Measurements from ENCODE around the gene NRTN. TPM values are rescaled to one million over a fixed set of nuclear protein-coding genes. Genes with fewer than 3 reads are reported as not detected.

The NRTN gene
- total and polyA plus RNA-seq, 2 donors (not counting 3 experiments of a cell fraction or from before 2014, with no cell fraction given), result 0.41 TPM; not detected in 1

DNA sequence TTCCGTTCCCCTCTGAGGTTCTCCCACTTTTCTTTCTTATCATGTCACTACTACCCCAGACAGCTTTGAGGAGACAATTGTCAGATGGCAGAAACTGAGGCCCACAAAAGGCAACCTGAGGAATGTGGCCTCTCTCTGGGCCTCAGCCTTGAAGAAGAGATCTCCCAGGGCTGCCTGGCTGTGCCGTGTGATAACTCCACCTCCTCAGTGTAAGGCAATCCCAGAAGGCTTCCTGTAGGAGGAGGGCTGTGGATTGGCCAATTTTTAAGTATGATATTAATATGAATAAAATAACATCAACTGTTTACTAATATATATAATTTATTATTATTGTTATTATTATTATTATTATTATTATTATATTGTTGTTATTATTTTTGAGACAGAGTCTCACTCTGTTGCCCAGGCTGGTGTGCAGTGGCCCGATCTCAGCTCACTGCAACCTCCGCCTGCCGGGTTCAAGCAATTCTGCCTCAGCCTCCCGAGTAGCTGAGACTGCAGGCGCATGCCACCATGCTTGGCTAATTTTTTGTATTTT is 9.4 kb upstream of the NRTN start:
- BruUV-seq (replicated peaks), result no TSS peak
- Histone ChIP-seq H3K9me3 (replicated peaks; ENCODE audit: control insufficient read depth, insufficient read depth, low read length) (no peaks in the 10 kb centered on the region), H3K4me3 (replicated peaks in 1 of 3; ENCODE audit: insufficient read depth in 1 of 3, low read depth in 1 of 3, low read length in 3 of 3) (no peak overlapping the region), H3K27ac (ENCODE audit: insufficient read depth, low read depth, low read length) (no peak overlapping the region), H3K4me1 (ENCODE audit: control insufficient read depth, extremely low read depth, insufficient read depth, low read length) (no peaks in the 10 kb centered on the region), H3K9me1 (replicated peaks; ENCODE audit: control insufficient read depth, extremely low read depth, insufficient read depth, low read length) (no peaks in the 10 kb centered on the region), H3K4me2 (ENCODE audit: insufficient read depth, low read length) (no peak overlapping the region), H3K27me3 (ENCODE audit: control insufficient read depth in 2 of 2, insufficient read depth in 2 of 2, low read length in 2 of 2) (no peaks in the 10 kb centered on the region), H4K20me1 (replicated peaks; ENCODE audit: control insufficient read depth, extremely low read depth, insufficient read depth, low read length) (no peaks in the 10 kb centered on the region), H3K9ac (replicated peaks; ENCODE audit: extremely low read depth, insufficient read depth, low read length) (no peak overlapping the region), H3K79me2 (ENCODE audit: control insufficient read depth, insufficient read depth, low read length) (no peaks in the 10 kb centered on the region), H3K36me3 (ENCODE audit: control insufficient read depth in 2 of 2, extremely low read depth in 1 of 2, insufficient read depth in 2 of 2, low read length in 2 of 2) (no peaks in the 10 kb centered on the region), H2AFZ (ENCODE audit: low read depth, low read length) (no peak overlapping the region)
- FAIRE-seq, result no peak
- CTCF ChIA-PET, result interaction anchor here (1.0 to 2.3 kb wide), 3 partner anchors 9 to 106 kb away, joined by 5 to 7 read pairs (median 6); partner anchors contain the start of gene RPL36
- dilution Hi-C loops (cut with MboI; ENCODE audit: extremely low pct_ligation_motif_present, low sequenced_read_pairs), result no loop called here
- TF ChIP-seq MYC (IDR thresholded peaks at IDR 0.05; ENCODE audit: low read depth, low read length), result no peak
- no peak for TF ChIP-seq JUN (IDR thresholded peaks at IDR 0.05; ENCODE audit: borderline replicate concordance, insufficient read depth, insufficient read length, low read depth)
- no peak for TF ChIP-seq FOS (IDR thresholded peaks at IDR 0.05; ENCODE audit: borderline replicate concordance, insufficient read depth, low read length)
- POLR2A ChIA-PET, result no interaction called here
- DNase-seq (ENCODE audit: low read depth, low spot score), result no peak
- intact Hi-C loops (cut with micrococcal nuclease), result no loop called here

DNA sequence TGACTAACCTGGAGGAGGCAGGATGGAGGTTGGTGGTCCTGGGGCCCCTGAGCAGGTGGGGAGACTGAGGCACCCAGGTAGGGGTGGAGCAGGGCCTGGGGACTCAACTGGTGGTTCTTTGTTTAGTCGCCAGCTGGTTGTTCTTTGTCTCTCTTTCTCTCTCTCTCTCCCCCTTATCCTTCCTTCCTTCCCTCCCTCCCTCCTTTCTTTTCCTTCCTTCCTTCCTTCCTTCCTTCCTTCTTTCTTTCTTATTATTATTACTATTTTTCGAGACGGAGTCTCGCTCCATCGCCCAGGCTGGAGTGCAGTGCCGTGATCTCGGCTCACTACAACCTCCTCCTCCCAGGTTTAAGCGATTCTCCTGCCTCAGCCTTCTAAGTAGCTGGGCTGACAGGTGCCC is 6.6 kb upstream of the NRTN start:
- CTCF ChIA-PET, result interaction anchor here (1.0 kb wide), 1 partner anchor 8 kb away, joined by 3 read pairs; no protein-coding TSS in a partner anchor
- no peaks in the 10 kb centered on the region for H3K36me3 ChIP-seq (ENCODE audit: control insufficient read depth in 2 of 2, extremely low read depth in 1 of 2, insufficient read depth in 2 of 2, low read length in 2 of 2)
- intact Hi-C loops (cut with micrococcal nuclease) (no loop called here), dilution Hi-C loops (cut with MboI; ENCODE audit: extremely low pct_ligation_motif_present, low sequenced_read_pairs) (no loop called here)
- no peak overlapping the region for H3K9ac ChIP-seq (replicated peaks; ENCODE audit: extremely low read depth, insufficient read depth, low read length)
- no peak overlapping the region for H2AFZ ChIP-seq (ENCODE audit: low read depth, low read length)
- H3K9me1 ChIP-seq (replicated peaks; ENCODE audit: control insufficient read depth, extremely low read depth, insufficient read depth, low read length), result peaks cover 2% of the 10 kb centered on the region
- H4K20me1 ChIP-seq (replicated peaks; ENCODE audit: control insufficient read depth, extremely low read depth, insufficient read depth, low read length), result no peaks in the 10 kb centered on the region
- no peaks in the 10 kb centered on the region for H3K4me1 ChIP-seq (ENCODE audit: control insufficient read depth, extremely low read depth, insufficient read depth, low read length)
- POLR2A ChIA-PET, result no interaction called here
- H3K27me3 ChIP-seq (ENCODE audit: control insufficient read depth in 2 of 2, insufficient read depth in 2 of 2, low read length in 2 of 2), result no peaks in the 10 kb centered on the region
- no TSS peak for BruUV-seq (replicated peaks)
- no peak overlapping the region for H3K4me3 ChIP-seq (replicated peaks in 1 of 3; ENCODE audit: insufficient read depth in 1 of 3, low read depth in 1 of 3, low read length in 3 of 3)
- H3K79me2 ChIP-seq (ENCODE audit: control insufficient read depth, insufficient read depth, low read length), result no peaks in the 10 kb centered on the region
- H3K9me3 ChIP-seq (replicated peaks; ENCODE audit: control insufficient read depth, insufficient read depth, low read length), result no peaks in the 10 kb centered on the region
- DNase-seq (ENCODE audit: low read depth, low spot score) (no peak), FAIRE-seq (no peak)
- no peak overlapping the region for H3K4me2 ChIP-seq (ENCODE audit: insufficient read depth, low read length)
- H3K27ac ChIP-seq (ENCODE audit: insufficient read depth, low read depth, low read length), result no peak overlapping the region
- TF ChIP-seq JUN (IDR thresholded peaks at IDR 0.05; ENCODE audit: borderline replicate concordance, insufficient read depth, insufficient read length, low read depth) (no peak), GATA2 (IDR thresholded peaks at IDR 0.05; ENCODE audit: insufficient read depth, insufficient read length, low read depth, low read length) (no peak)

All from endothelial cell of umbilical vein (primary cell).